Kidney epithelial cell (primary cell): ENCODE results near the gene RPRML. TPM values are rescaled to one million over a fixed set of nuclear protein-coding genes. Genes with fewer than 3 reads are reported as not detected.
A peak's percentile ranks its signal among the peaks of the same experiment; 100 is the strongest.

ENCODE experiments used
- DNase-seq: peaks from one replicate; pipeline ENCODE4 v3.0.0-alpha.2; 2010; ENCODE audit warnings: low read depth
- H3K27me3 ChIP-seq: 2 replicates; pipeline ENCODE4 v1.6.0; 2011; ENCODE audit warnings: low read length; ENCODE audit not compliant: control insufficient read depth, insufficient read depth
- H3K36me3 ChIP-seq: 2 replicates; pipeline ENCODE4 v1.5.1; 2011; ENCODE audit warnings: low read length; ENCODE audit not compliant: control insufficient read depth, insufficient read depth
- H3K4me3 ChIP-seq: 2 replicates; pipeline ENCODE4 v1.5.1; 2011; ENCODE audit warnings: low read depth, mild to moderate bottlenecking, control low read depth, low read length
- CTCF ChIP-seq: IDR thresholded peaks from 2 replicates; pipeline ENCODE4 v1.5.1; 2011; ENCODE audit warnings: mild to moderate bottlenecking, moderate library complexity, low read length, control low read depth, inconsistent platforms; ENCODE audit not compliant: insufficient read depth, poor library complexity, severe bottlenecking
- total RNA-seq: library from RNA; depleted of rRNA; stranded (reverse); fragments of >200 nt; gene quantifications from 2 replicates; pipeline ENCODE4 v1.2.3, GENCODE V29; 2015

RPRML gene
- total RNA-seq, 1 donor from 2014 or later = not detected

- H3K36me3 ChIP-seq = no peaks in the 10 kb centered on the region
- H3K4me3 ChIP-seq = no peak overlapping the region
- TF ChIP-seq CTCF = no peak
- no peak for DNase-seq
- H3K27me3 ChIP-seq = peaks cover 57% of the 10 kb centered on the region
Measured at GRCh38 chr17:46977750-46978488, 1.1 kb downstream of the RPRML start.

GRCh38 chr17:46977348-46977747, 1.7 kb downstream of the RPRML start:
- peak; percentile 72 for TF ChIP-seq CTCF
- Histone ChIP-seq H3K27me3 (peaks cover 58% of the 10 kb centered on the region), H3K4me3 (no peak overlapping the region), H3K36me3 (no peaks in the 10 kb centered on the region)
- DNase-seq = peak; percentile 31

- peaks cover 53% of the 10 kb centered on the region for H3K27me3 ChIP-seq
Measured at GRCh38 chr17:46976626-46977270, 2.3 kb downstream of the RPRML start.

GRCh38 chr17:46975287-46975686, 3.8 kb downstream of the RPRML start:
- no peak for DNase-seq
- Histone ChIP-seq H3K27me3 (peaks cover 47% of the 10 kb centered on the region), H3K4me3 (no peak overlapping the region), H3K36me3 (no peaks in the 10 kb centered on the region)
- TF ChIP-seq CTCF = no peak

More at GRCh38 chr17:46976626-46977270, 2.3 kb downstream of the RPRML start:
- DNase-seq = no peak
- no peak for TF ChIP-seq CTCF
- H3K36me3 ChIP-seq = no peaks in the 10 kb centered on the region
- no peak overlapping the region for H3K4me3 ChIP-seq

GRCh38 chr17:46974086-46974485, 5.0 kb downstream of the RPRML start:
- no peak overlapping the region for H3K4me3 ChIP-seq
- no peaks in the 10 kb centered on the region for H3K36me3 ChIP-seq
- H3K27me3 ChIP-seq = peaks cover 42% of the 10 kb centered on the region
- DNase-seq = no peak
- no peak for TF ChIP-seq CTCF
